HUES64 (cell line): ENCODE data around the gene GDI2. TPM values are rescaled to one million over a fixed set of nuclear protein-coding genes. Genes with fewer than 3 reads are reported as not detected.
"Not testable (repeated sequence)": the region's sequence is repeated elsewhere in the genome, so short reads cannot be mapped to it uniquely, and the experiment has no call there.

Experiments
- H3K27ac ChIP-seq: 2 replicates; pipeline ENCODE4 v1.7.0; 2013; ENCODE audit warnings: low read depth, low read length, inconsistent platforms
- H3K27me3 ChIP-seq: 2 replicates; pipeline ENCODE4 v1.6.1; 2013; ENCODE audit warnings: mild to moderate bottlenecking, low read length; ENCODE audit not compliant: insufficient read depth
- H3K36me3 ChIP-seq: 2 replicates; pipeline ENCODE4 v1.6.1; 2013; ENCODE audit warnings: mild to moderate bottlenecking, low read length; ENCODE audit not compliant: insufficient read depth
- H3K4me1 ChIP-seq: 2 replicates; pipeline ENCODE4 v1.6.1; 2013; ENCODE audit warnings: mild to moderate bottlenecking, low read length, moderate library complexity; ENCODE audit not compliant: insufficient read depth
- H3K4me3 ChIP-seq: 2 replicates; pipeline ENCODE4 v1.5.1; 2013; ENCODE audit warnings: mild to moderate bottlenecking, low read length, moderate library complexity
- H3K9ac ChIP-seq: 2 replicates; pipeline ENCODE4 v1.6.1; 2013; ENCODE audit warnings: mild to moderate bottlenecking, low read depth, low read length
- H3K9me3 ChIP-seq: 2 replicates; pipeline ENCODE4 v1.6.1; 2013; ENCODE audit warnings: low read depth, low read length; ENCODE audit not compliant: insufficient read depth
- WGBS: fragments of 150-250, 120-280 bp; methylation state at CpG from one replicate; pipeline ENCODE4 v1.1.7; 2013; ENCODE audit warnings: missing lambda C conversion rate; 5-methylcytosine and 5-hydroxymethylcytosine counted together
- polyA plus RNA-seq, 2 experiments: library from polyadenylated mRNA; stranded (reverse); fragments of 50-300 nt; gene quantifications; one replicate each; pipeline ENCODE4 v1.2.3, GENCODE V29; 2013

GDI2 gene
- 319 TPM for polyA plus RNA-seq (2013, experiment 1 of 2)
- polyA plus RNA-seq (2013, experiment 2 of 2), result 312 TPM

DNA sequence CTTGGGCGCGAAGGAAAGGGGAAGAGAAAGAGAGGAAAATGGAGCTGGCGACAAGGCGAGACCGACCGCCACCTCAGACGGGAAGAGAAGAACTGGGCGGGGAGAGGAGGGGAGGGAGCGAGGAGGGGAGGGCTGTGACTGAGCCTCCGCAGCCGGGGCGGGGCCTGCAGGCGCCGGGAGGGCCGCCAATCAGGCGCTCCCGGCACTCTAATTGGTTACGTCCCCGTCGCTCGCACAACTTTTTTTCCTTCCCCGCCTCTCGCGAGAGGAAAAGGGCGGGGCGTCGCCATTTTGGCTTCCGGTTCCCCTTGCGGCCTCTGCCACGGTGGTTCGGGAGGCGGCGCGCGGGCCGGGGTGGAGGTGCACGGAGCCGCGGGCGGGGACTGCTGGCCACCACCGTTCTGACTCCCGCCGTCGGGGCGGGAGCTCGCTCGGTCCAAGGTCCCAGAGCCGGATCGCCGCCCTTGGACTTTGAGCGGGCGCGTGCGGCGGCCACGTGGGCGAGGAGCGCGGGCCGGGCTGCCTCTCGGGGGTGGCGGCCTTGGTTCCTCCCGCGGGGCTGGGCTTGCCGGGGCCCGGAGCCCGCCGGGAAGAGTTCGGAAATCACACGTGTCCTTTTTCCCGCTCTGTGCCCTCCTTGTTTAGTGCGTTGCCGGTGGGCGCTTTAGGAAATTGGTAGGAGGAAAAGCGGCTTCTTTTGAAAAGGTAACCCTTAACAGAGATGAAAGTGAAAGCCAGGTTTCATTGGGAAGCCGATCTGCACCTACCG is at the start of gene GDI2:
GDI2 (minus strand) TSS at position 94 of the 769 bp plus-strand sequence. CDS start 176 bp downstream, outside the sequence.
- WGBS, result under 1% methylated on average over 77 of the region's 77 CpGs
- Histone ChIP-seq H3K36me3 (peaks cover 7% of the 10 kb centered on the region), H3K27ac (peak within 1 kb of the TSS; percentile 96), H3K9me3 (no peaks in the 10 kb centered on the region), H3K9ac (peak within 1 kb of the TSS; percentile 99), H3K4me1 (peaks cover 26% of the 10 kb centered on the region), H3K27me3 (no peaks in the 10 kb centered on the region), H3K4me3 (peak within 1 kb of the TSS; percentile 97)

GRCh38 chr10:5862360-5862961 is 49.2 kb upstream of the GDI2 start:
- Histone ChIP-seq H3K27ac (no peak overlapping the region), H3K4me1 (no peaks in the 10 kb centered on the region), H3K9me3 (no peaks in the 10 kb centered on the region), H3K36me3 (no peaks in the 10 kb centered on the region; the same call in 1 of the 2 replicates), H3K9ac (no peak overlapping the region), H3K27me3 (no peaks in the 10 kb centered on the region), H3K4me3 (no peak overlapping the region)
- 95% methylated on average over 7 of the region's 7 CpGs for WGBS

DNA sequence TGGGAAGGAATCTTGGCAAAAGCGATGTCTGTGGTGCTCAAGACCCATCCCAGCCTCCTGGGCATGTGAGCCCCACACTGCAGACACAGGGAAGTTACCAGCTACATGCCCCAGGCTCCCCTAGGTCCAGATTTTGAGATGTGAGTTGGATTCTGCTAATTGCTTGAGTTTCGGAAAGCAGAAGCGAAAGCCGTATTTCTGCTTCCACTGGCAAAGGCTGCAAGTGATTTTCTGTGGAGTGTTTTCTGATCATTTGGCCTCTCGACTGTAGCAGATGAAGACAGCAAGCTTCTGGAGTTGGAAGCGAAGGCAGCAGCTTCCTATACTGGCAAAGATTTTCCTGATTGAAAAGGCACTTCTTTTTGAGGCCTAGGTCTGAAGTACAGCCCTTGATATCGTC is 46.8 kb upstream of the GDI2 start:
- no peaks in the 10 kb centered on the region; the same call in 1 of the 2 replicates for H3K36me3 ChIP-seq
- no peaks in the 10 kb centered on the region for H3K4me1 ChIP-seq
- no peaks in the 10 kb centered on the region for H3K9me3 ChIP-seq
- no peak overlapping the region for H3K9ac ChIP-seq
- H3K27me3 ChIP-seq, result no peaks in the 10 kb centered on the region
- H3K4me3 ChIP-seq, result no peak overlapping the region
- 94% methylated on average over 7 of the region's 7 CpGs for WGBS
- no peak overlapping the region for H3K27ac ChIP-seq

DNA sequence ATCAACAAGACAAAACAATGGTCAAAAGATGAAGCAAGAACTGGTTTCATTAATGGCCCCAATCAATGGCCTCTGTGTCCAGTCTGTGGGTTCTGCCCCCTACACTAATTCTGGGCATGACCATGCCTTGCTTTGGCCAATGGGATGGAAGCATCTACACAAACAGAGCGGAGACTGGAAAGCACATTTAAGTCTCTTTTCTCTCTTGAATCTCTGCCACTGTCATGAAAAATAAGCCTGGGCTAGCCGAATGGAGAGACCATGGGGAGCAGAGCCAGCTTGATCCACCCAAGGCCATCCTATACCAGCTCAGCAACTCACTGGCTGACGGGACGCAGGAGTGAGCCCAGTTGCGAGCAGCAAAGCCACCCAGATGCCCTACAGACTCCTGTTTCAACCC is 45.6 kb upstream of the GDI2 start:
- no peaks in the 10 kb centered on the region; the same call in 1 of the 2 replicates for H3K36me3 ChIP-seq
- no peak overlapping the region for H3K27ac ChIP-seq
- WGBS, result 95% methylated on average over 5 of the region's 5 CpGs
- no peaks in the 10 kb centered on the region for H3K27me3 ChIP-seq
- H3K4me1 ChIP-seq, result no peaks in the 10 kb centered on the region
- H3K9me3 ChIP-seq, result no peaks in the 10 kb centered on the region
- no peak overlapping the region for H3K9ac ChIP-seq
- H3K4me3 ChIP-seq, result no peak overlapping the region

DNA sequence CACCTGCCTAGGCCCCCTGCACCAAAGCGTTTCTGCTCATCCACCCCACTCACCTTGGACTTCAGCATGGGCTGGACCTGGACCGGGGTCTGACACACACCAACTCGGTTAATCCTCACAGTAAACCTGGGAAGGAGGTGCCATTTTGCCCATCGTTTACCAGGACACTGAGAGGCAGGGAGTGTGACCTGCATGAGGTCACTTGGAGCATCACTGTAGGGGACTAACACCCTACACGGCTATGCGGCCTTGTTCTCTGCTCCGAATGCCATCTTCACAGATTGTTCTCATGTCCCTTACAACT is 43.4 kb upstream of the GDI2 start:
- Histone ChIP-seq H3K4me3 (no peak overlapping the region), H3K9me3 (no peaks in the 10 kb centered on the region), H3K9ac (no peak overlapping the region), H3K27me3 (no peaks in the 10 kb centered on the region), H3K4me1 (no peaks in the 10 kb centered on the region), H3K27ac (no peak overlapping the region), H3K36me3 (no peaks in the 10 kb centered on the region)
- WGBS, result 89% methylated on average over 7 of the region's 7 CpGs

GRCh38 chr10:5855979-5856700 is 42.9 kb upstream of the GDI2 start:
- Histone ChIP-seq H3K27me3 (no peaks in the 10 kb centered on the region), H3K4me3 (no peak overlapping the region), H3K4me1 (no peaks in the 10 kb centered on the region), H3K9me3 (no peaks in the 10 kb centered on the region), H3K36me3 (no peaks in the 10 kb centered on the region), H3K9ac (no peak overlapping the region), H3K27ac (no peak overlapping the region)
- 82% methylated on average over 18 of the region's 18 CpGs for WGBS

DNA sequence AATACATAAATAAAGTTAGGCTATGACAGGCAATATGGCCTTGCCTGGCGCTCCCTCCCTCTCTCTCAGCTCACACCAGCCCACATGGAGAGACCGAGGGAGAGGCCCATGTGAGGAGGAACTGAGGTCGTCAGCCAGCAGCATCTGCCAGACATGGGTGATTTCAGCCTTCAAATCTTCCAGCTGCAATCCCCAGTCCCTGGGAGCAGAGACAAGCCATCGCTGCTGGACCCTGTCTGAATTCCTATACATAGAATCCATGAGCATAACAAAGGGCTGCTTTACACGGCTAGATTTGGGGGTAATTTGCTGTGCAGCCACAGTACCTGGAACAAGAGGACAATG is 40.9 kb upstream of the GDI2 start:
- no peak overlapping the region for H3K9ac ChIP-seq
- WGBS, result 82% methylated on average over 5 of the region's 5 CpGs

GRCh38 chr10:5846667-5847066 is 33.4 kb upstream of the GDI2 start:
- H3K27ac ChIP-seq, H3K4me3 ChIP-seq, H3K9ac ChIP-seq, H3K27me3 ChIP-seq, H3K36me3 ChIP-seq, H3K9me3 ChIP-seq, H3K4me1 ChIP-seq: not testable (repeated sequence)
- WGBS, result 97% methylated on average over 4 of the region's 4 CpGs

More for the DNA sequence above, 40.9 kb upstream of the GDI2 start:
- Histone ChIP-seq H3K36me3 (no peaks in the 10 kb centered on the region), H3K4me3 (no peak overlapping the region), H3K27ac (no peak overlapping the region), H3K9me3 (no peaks in the 10 kb centered on the region), H3K27me3 (no peaks in the 10 kb centered on the region), H3K4me1 (no peaks in the 10 kb centered on the region)

- H3K4me1 ChIP-seq, result 0 out of 2 replicates have a peak, but pooled peaks cover 4% of the 10 kb centered on the region
- H3K4me3 ChIP-seq, result no peak overlapping the region
- H3K9ac ChIP-seq, result no peak overlapping the region
- no peaks in the 10 kb centered on the region for H3K36me3 ChIP-seq
- no peaks in the 10 kb centered on the region for H3K9me3 ChIP-seq
- no peaks in the 10 kb centered on the region for H3K27me3 ChIP-seq
- H3K27ac ChIP-seq, result no peak overlapping the region
- WGBS, result 93% methylated on average over 13 of the region's 13 CpGs
These were observed 31.3 kb upstream of the GDI2 start for GRCh38 chr10:5844345-5845055.

DNA sequence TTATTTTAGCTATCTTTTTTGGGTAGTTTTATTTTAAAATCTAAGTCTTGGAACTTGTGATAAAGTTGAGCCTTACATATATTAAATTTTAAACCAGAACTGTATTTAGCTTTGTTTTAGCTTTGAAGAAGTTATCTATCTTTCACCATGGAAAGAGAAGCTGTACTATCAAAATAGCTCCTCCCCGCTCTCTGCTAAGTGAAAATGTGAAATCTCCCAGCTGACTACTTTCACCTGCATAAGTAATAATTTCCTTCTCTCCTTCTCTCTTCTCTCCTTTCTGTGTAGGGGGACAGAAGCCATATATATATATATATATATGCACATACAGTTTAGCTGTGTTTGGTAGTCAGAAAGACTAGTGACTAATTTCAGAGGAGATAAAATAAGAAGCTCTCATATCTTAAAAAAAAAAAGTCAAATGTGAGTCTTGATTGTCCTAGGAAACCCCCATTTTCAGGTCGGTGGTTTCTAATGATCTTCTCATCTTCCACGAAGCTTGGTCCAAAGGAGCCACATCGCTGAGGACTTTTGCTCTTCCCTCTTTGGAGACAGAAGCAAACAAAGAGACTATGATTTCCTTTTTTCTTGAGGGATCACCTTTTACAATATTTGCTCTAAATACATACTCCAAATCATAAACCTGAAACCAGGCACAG is 30.6 kb upstream of the GDI2 start:
- H3K36me3 ChIP-seq, result no peaks in the 10 kb centered on the region
- H3K9me3 ChIP-seq, result no peaks in the 10 kb centered on the region
- H3K27me3 ChIP-seq, result no peaks in the 10 kb centered on the region
- 98% methylated on average over 4 of the region's 4 CpGs for WGBS
- no peak overlapping the region for H3K27ac ChIP-seq
- no peak overlapping the region for H3K4me3 ChIP-seq
- H3K4me1 ChIP-seq, result 0 out of 2 replicates have a peak, but pooled peaks cover 4% of the 10 kb centered on the region
- H3K9ac ChIP-seq, result no peak overlapping the region
